Stimulated activated CD4-positive, alpha-beta T cell treated with anti-CD3 and anti-CD28 coated beads, Interleukin-2, amount 100 ng/mL, for 4 hours (primary cell): ENCODE data around the gene NKD1.
A peak's percentile ranks its signal among the peaks of the same experiment; 100 is the strongest.

Source experiments
- DNase-seq: peaks from one replicate; pipeline ENCODE4 v3.0.0-alpha.2; 2020; ENCODE audit warnings: low read depth

Gene NKD1

DNA sequence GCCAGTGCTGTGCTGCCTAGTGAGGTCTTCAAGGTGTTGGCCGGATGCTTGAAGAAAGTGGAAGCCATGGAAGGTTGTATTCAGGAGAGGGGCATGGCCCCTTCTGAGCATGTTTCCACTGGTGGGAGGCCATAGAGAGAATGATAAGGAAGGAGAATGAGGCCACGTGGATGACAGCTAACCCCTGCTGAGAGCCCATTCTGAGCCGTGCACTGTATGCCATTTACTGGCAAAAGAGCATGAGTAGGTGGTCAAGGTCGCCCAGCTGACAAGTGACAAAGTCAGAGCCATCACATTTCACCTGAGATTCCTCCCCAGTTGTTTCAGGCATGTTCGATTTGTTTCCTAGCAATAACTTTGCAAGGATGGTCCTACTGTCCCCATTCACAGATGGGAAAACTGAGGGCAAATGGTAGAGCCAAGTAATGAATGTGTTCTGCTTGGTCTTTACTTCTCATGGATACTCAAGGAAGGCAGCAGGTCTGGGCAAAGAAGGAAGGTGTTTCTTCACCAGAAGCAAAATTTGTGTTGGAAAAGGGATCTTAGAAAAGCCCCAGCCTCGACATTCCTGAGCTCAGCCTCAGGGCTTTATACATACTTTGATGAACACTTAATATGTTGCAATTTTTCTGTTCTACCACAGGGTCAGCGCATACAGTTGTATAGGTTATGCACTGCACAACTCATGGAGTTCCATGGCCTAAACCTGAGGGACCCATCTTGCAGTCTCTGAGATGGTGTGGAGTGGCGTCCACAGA lies 10.5 kb upstream of the NKD1 start:
- no peak for DNase-seq

DNA sequence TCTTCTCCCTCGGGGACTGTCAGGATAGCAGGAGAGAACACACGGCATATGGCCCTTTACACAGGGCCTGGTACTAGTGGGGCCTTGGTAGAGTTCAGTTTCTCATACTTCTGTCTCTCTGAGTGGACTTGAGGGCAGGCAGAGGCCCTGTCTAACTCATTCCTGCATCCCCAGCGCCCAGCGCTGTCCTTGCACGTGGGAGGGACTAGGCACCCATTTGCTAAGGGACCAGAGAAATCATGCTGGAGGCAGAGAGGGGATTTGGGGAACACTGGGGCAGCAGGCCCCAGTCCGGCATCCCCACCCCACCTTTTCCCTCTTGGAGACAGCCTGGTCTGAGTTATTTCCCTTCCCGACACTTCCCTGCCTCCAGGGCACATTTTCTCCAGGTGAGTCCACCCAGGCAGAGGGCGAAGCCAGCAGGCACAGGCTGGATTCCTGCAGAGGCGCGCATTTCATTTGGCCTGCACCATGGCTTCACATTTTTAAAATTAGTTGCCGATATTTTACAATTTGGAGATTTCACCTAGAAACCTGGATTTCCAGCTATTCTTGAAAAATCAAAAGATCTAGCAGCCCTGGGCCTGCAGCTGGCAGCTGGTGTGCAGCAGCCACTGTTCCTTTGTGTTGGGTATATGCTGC lies 9.7 kb upstream of the NKD1 start:
- no peak for DNase-seq

- DNase-seq = no peak
Measured at GRCh38 chr16:50539053-50539695, 9.0 kb upstream of the NKD1 start.

DNA sequence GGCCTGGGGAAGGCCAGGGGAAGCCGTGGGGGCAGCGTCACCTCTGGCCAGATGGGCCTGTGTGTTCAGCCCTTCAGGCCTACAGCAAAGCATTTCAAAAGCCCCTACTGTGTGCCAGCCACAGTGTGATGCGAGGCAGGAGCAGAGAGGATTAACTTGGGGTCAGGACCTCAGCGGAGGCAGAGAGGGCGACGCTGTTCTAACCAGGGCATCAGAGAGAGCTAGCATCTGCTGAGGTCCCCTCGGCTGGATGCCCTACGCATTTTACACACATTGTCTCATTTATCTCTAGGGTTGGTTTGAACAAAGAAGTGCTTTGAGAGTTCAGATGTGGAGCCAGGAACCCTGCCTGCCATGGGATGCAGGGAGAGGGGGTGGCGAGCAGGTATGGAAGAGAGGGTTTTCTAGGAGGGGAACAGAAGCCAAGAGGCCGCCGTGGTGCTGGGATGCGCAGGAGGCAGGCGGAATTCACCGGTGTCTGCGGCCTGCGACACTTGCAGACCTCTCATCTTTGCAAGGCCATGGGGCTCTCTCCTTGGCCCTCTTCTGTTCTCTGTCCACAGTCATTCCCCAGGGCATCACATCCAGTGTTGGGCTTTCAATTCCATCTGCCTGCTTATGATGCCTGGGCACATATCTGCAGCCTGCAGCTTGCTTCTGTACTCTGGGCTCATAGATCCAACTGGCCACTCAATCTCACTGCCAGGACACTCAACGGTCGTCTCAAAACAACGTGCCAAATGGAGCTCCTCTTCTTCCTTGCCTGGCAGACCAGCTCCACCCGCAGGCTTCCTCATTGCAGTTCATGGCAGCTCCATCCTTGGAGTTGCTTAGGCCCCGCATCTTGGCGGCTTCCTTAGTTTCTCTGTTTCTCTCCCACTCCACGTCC lies 8.1 kb upstream of the NKD1 start:
- DNase-seq = no peak

- DNase-seq = no peak
Measured at GRCh38 chr16:50540711-50541007, 7.5 kb upstream of the NKD1 start.

DNA sequence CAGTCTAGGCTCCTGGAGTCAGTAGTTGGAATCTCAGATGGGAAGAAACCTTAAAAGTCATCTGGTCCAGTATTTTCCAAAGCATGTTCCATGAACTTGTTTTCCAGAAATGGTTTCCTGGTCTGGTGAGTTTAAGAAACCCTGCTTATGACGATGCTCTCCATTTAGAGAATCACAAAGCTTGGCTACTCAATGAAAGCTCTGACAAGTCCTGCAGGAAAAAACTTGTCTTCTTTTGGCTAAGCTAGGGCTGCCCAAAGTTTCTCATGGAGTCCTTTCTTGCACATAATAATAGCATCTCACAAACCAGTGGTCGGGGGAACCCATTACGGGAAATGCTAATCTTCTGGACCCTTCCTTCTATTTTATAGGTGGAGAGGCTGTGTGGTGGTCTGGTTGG lies 5.5 kb upstream of the NKD1 start:
- DNase-seq = no peak

GRCh38 chr16:50546125-50546524 lies 2.1 kb upstream of the NKD1 start:
- no peak for DNase-seq

GRCh38 chr16:50547340-50548124 lies 664 bp upstream of the NKD1 start:
- peak; percentile 52 for DNase-seq

DNA sequence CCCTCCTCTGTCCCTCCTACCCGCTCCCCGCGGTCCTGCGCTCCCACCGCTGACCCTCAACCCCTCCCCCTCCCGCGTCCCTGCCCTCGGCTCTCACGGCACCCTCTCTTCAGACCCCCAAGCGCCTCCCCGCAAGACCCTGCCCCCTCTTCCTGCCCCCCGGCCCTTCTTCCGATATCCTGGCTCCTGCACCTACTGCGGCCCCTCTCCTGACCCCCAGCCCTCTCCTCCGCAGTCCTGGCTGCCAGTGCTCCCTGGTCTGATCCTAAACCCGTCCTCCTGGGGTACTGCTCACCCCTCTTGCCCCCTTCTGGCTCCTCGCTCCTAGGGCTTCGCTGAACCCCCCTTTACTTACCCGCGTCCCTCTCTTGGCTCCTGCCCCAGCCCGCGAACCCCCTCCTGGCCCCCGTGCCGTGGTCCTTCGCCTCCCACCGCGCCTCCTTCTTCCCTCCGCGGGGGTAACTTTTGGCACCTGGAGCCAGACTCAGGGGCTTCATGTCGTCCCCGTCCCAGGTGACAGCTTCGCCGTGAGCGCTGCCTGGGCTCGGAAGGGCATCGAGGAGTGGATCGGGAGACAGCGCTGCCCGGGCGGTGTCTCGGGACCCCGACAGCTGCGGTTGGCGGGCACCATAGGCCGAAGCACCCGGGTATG lies 839 bp downstream of the NKD1 start:
- no peak for DNase-seq

DNA sequence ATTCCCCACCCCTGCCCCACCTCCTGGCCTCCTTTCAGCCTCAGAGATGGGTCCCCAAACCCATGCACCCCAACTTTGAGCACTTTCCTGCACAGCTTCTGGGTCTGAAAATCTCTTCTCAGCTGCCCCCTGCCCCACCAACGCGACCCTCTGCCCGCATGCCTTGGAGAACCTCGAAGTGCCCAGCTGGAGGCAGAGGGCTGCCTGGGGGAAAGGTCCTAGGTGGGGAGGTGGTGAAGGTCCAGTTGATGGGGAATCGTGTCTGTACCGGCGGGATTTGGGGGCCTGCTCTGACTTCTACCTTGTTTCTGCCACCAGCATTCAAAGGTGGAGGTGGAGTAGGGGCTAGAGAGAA lies 1.3 kb downstream of the NKD1 start:
- no peak for DNase-seq

DNA sequence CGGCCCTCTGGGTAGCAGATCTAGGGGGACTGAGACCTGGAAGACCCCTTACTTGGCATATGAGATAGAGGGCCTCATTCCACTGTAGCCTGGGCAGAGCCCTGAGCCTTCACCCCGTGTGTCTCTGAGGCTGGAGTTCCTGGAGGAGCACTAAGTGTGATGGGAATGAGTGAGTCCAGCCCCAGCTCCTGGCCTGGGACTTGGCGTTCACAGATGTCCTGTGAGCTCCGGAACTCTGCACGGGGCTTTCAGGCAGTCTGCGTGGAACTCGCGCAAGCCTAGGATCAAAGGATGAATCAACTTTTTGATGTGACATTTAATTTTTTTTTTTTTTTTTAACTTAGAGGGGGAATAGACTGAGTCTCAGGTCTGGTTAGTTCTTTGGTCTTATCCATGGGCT lies 1.8 kb downstream of the NKD1 start:
- no peak for DNase-seq

- DNase-seq = no peak
Measured at GRCh38 chr16:50550866-50551641, 2.9 kb downstream of the NKD1 start.

DNA sequence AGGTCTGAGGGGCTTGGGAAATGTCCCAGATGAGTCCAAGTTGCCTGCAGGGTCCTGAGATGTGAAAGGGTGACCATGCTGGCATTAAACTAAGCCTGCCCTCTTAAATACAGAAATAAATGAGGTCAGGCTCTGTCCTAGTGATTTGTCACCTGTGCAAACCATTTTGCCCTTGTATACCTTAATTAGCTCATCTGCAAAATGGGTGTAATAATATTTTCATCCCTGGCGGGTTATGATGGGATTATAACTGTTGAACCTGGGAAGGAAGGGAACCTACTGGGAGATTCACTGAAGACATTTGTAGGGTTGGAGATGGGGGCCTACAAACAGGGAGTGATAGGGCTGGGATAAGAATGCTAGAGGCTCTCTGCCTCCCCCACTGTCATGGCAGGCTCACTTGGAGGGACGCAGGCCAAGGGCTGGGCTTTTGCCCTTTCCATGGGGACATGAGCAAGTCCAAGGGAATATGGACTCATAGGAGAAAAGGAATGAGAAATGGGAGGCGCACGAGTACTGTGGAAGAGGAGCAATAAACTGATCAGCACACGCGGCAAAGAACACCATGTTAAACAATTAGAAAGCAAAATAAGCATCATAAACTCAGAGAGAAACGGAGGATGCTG lies 4.4 kb downstream of the NKD1 start:
- DNase-seq = no peak

DNA sequence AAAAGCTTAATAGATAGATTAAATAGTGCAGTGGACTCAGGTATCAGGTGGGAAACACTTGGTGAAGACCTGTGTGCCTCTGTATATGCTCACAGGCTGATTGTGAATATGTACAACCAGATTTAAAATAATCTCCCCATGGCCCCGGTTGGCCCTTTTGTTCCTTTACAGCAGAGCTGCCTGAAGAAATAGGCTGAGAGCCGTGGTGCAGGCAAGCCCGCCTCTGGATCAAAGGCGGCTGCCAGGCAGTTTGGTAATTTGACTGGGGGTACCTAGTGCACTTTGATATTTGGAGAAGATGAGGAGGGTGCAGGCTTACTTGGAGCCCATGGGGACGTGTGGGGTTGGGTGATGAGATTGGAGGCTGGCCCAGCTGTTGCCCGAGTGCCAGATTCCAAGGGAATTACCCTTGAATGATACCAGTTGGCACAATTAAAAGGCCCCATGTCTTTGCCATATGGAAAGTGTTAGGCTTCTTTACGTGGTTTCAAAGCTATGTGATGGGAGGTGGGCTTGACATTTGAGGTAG lies 5.0 kb downstream of the NKD1 start:
- DNase-seq = no peak

DNA sequence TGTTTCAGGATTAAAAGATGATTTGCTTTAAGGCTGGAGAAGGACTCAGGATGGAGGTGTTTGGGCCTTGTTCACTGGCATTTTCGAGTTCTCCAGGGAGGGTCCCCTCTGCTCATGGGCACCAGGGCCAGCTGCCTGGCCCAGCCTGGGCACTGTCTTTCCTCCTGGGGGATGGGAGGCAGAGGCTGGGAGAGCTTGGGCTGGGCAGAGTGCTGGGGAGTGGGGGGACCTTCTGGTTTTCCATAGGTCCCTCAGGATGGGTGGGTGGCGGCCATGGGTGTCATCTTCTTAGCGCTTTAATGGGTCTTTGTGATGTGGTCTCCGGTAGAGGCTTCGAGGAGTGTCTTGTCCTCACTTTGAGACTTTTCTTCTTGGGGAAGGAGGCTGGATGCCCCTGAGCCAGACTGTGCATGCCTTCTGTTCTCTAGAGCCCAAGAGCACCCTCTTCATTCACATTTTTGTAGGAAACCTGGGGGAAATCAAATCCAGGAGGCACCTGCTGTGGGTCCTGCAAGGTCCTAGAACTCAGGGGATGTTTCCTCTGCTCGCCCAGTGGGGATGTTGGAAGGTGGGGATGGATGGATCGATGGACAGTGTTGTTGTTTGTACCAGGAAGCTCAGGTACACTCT lies 5.7 kb downstream of the NKD1 start:
- no peak for DNase-seq

- no peak for DNase-seq
Measured at GRCh38 chr16:50555269-50555875, 7.2 kb downstream of the NKD1 start.

GRCh38 chr16:50555952-50556673 lies 7.9 kb downstream of the NKD1 start:
- DNase-seq = no peak

DNA sequence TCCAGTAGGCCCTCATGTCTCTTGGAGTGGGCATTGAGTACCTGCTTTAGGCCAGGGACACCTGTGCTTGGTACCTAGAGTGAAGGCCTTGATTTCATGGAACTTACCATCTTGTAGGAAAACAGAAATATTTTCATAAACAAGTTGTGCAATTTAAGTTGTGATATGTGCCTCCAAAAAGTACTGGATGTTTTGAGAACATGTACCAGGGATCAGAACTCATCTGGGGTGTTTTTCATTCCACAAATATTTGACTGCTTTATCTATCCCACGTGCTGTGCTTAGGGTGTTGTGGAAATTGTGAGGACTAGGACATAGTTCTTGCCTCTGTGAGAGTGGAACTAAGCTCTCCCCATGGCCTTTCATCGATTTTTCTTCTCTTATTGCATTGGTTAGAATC lies 8.8 kb downstream of the NKD1 start:
- DNase-seq = no peak
